ENCODE measurements around the gene CPT2. TPM values are rescaled to one million over a fixed set of nuclear protein-coding genes. Genes with fewer than 3 reads are reported as not detected.

The CPT2 gene
- total and polyA plus RNA-seq, 2 of the 13 experiments (the other 11 are each of a cell fraction or from before 2014, with no cell fraction given), result 12.6 to 14.6 TPM

DNA sequence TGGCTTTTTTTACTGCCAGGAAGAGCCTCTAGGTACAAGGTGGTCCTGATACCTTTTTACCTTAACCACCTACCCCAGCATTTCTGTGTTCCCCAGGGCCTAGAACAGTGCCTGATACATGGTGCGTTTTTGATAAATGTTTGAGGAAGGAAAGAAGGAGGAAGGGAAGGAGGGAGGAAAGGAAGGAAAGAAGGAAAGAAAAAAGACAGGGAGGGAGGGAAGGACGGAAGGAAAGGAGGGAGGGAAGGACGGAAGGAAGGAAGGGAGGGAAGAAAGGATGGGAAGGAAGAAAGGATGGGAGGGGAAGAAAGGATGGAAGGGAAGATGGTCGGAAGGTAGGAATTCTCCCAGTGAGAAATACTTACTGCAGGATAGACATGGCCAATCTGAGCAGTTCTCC lies 53.7 kb downstream of the CPT2 start:
- 95% methylated on average over 4 of the region's 4 CpGs for WGBS (ENCODE audit: low lambda C conversion rate)

DNA sequence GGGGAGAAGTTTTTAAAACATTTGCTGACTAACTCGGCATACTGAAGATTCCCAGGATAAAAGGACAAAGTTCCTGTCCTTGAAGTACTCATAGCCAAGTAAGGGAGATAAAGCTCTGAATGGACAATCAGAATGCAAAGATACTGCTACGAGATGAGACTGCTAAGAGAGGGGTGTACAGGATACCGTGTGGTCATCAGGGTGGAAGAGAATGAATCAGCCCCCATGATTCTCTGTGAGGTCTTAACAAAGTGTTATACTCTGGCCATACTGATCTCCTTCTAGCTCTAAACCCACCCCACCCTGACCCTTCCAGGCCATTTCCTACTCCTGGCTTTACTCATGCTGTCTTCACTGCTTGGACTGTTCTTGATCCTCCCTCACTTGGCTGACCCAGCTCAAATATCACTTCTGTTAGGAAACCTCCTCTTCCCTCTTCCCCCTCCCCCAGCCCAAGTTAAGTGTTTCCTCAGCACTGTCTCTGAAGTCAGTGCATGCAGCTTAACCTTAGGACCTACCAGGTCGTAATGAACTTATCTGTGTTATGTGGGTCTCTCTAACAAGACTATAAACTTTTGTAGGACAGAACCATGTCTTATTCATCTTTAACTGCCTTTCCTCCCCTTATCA lies 57.5 kb downstream of the CPT2 start:
- WGBS (ENCODE audit: low lambda C conversion rate), result 90% methylated on average over 4 of the region's 4 CpGs
- H3K27ac ChIP-seq (ENCODE audit: extremely low read length, insufficient read depth, low read length), result no peak overlapping the region
- no peaks in the 10 kb centered on the region for H3K4me1 ChIP-seq (ENCODE audit: insufficient read depth, low read length)
- no peaks in the 10 kb centered on the region for H4K20me1 ChIP-seq (ENCODE audit: insufficient read depth, low read length)
- in situ Hi-C loops (cut with HindIII; ENCODE audit: extremely low pct_ligation_motif_present, low pct_unique_long_range_greater_than_20kb), result no loop called here
- H3K9ac ChIP-seq (ENCODE audit: insufficient read depth, low read depth, low read length), result no peak overlapping the region
- H3K4me3 ChIP-seq (replicated peaks in 1 of 3; ENCODE audit: insufficient read depth in 1 of 3, low read depth in 2 of 3, low read length in 3 of 3), result no peak overlapping the region
- no peaks in the 10 kb centered on the region for H3K9me3 ChIP-seq (ENCODE audit: low read length)
- no TSS peak for BruUV-seq (replicated peaks)
- TF ChIP-seq CCAR2 (optimal IDR thresholded peaks at IDR 0.05; ENCODE audit: low read depth, low read length) (no peak), KAT2B (IDR thresholded peaks at IDR 0.05; ENCODE audit: borderline replicate concordance, low read depth, low read length) (no peak), ZFP1 (CRISPR knock-in tag; IDR thresholded peaks at IDR 0.05) (no peak), SP4 (CRISPR knock-in tag; IDR thresholded peaks at IDR 0.05) (no peak), ZNF747 (CRISPR knock-in tag; IDR thresholded peaks at IDR 0.05; ENCODE audit: borderline replicate concordance) (no peak), ISL2 (CRISPR knock-in tag; IDR thresholded peaks at IDR 0.05) (no peak), MXD4 (CRISPR knock-in tag; IDR thresholded peaks at IDR 0.05) (no peak), JUN (CRISPR knock-in tag; IDR thresholded peaks at IDR 0.05) (no peak)
- intact Hi-C loops (cut with micrococcal nuclease; ENCODE audit: unreplicated experiment), result no loop called here
- H3K27me3 ChIP-seq (ENCODE audit: control insufficient read depth in 1 of 2, insufficient read depth in 2 of 2, low read length in 2 of 2), result no peaks in the 10 kb centered on the region
- H3K79me2 ChIP-seq (ENCODE audit: insufficient read depth, low read length), result no peaks in the 10 kb centered on the region
- FAIRE-seq (no peak), DNase-seq (ENCODE audit: low spot score) (no peak), ATAC-seq (no peak)
- H3K4me2 ChIP-seq (ENCODE audit: low read depth, low read length), result no peak overlapping the region
- no peak overlapping the region for H2AFZ ChIP-seq (ENCODE audit: low read length)
- ChIA-PET POLR2A (no interaction called here), CTCF (ENCODE audit: low intra/inter-chr PET ratio, low total read pairs) (no interaction called here)
- H3K36me3 ChIP-seq (replicated peaks in 1 of 2; ENCODE audit: control insufficient read depth in 1 of 2, insufficient read depth in 2 of 2, low read length in 2 of 2), result peaks cover 13 to 63% of the 10 kb centered on the region in 2 experiments; a peak in 4 of 5 replicates

More for the DNA sequence above, 53.7 kb downstream of the CPT2 start:
- Histone ChIP-seq H3K9ac (ENCODE audit: insufficient read depth, low read depth, low read length) (no peak overlapping the region), H3K27ac (ENCODE audit: extremely low read length, insufficient read depth, low read length) (no peak overlapping the region), H3K79me2 (ENCODE audit: insufficient read depth, low read length) (no peaks in the 10 kb centered on the region), H3K27me3 (ENCODE audit: control insufficient read depth in 1 of 2, insufficient read depth in 2 of 2, low read length in 2 of 2) (no peaks in the 10 kb centered on the region), H4K20me1 (ENCODE audit: insufficient read depth, low read length) (no peaks in the 10 kb centered on the region), H2AFZ (ENCODE audit: low read length) (no peak overlapping the region), H3K4me1 (ENCODE audit: insufficient read depth, low read length) (no peaks in the 10 kb centered on the region), H3K4me2 (ENCODE audit: low read depth, low read length) (no peak overlapping the region), H3K36me3 (replicated peaks in 1 of 2; ENCODE audit: control insufficient read depth in 1 of 2, insufficient read depth in 2 of 2, low read length in 2 of 2) (peaks cover 11 to 55% of the 10 kb centered on the region in 2 experiments; a peak in 4 of 5 replicates), H3K4me3 (replicated peaks in 1 of 3; ENCODE audit: insufficient read depth in 1 of 3, low read depth in 2 of 3, low read length in 3 of 3) (no peak overlapping the region), H3K9me3 (ENCODE audit: low read length) (no peaks in the 10 kb centered on the region)
- no TSS peak for BruUV-seq (replicated peaks)
- in situ Hi-C loops (cut with HindIII; ENCODE audit: extremely low pct_ligation_motif_present, low pct_unique_long_range_greater_than_20kb), result no loop called here
- CTCF ChIA-PET (ENCODE audit: low intra/inter-chr PET ratio, low total read pairs), result no interaction called here
- TF ChIP-seq HNRNPK (IDR thresholded peaks at IDR 0.05; ENCODE audit: low read depth, low read length, poor library complexity, severe bottlenecking) (peak; percentile 44), SRSF4 (IDR thresholded peaks at IDR 0.05; ENCODE audit: low read depth, low read length, poor library complexity, severe bottlenecking) (no peak)
- POLR2A ChIA-PET, result no interaction called here
- no peak for FAIRE-seq
- ATAC-seq, result no peak
- intact Hi-C loops (cut with micrococcal nuclease; ENCODE audit: unreplicated experiment), result no loop called here
- no peak for DNase-seq (ENCODE audit: low spot score)
